Suprapubic skin (tissue), 3 donors: ENCODE results near the gene GAD2.

Experiments
- CTCF ChIP-seq, 2 donors: fragments of 200-600 bp in 1 of 2; fragments of 450-650 bp in 1 of 2; sonication (generic) in 1 of 2; IDR thresholded peaks; one replicate each; pipeline ENCODE4 v1.5.1; 2016 to 2019; ENCODE audit warnings: antibody characterized with exemption in 2 of 2, mild to moderate bottlenecking in 1 of 2, moderate library complexity in 1 of 2
- POLR2A ChIP-seq, 2 donors: fragments of 450-650 bp; IDR thresholded peaks; one replicate each; pipeline ENCODE4 v1.6.1; 2017; ENCODE audit warnings: antibody characterized with exemption in 2 of 2, mild to moderate bottlenecking in 2 of 2, moderate library complexity in 2 of 2

DNA sequence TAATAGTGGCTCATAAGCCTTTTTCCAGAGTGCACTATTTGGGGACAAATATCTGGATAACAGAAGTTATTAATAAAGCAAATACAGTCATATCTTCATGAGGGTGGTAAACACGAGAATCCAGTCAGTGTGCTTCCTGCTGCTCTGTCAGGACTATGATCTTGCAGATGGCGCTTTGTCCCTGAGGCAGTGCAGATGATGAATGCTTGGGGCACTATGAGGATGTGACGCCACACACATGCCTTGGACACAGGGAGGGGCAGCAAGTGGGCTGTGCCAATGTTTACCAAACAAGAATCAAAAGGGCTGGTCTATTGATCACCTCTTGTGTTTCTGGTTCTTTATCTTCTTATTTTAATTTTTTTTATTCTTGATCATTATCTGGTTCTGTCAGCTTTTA is 79.8 kb downstream of the GAD2 start:
- no peak for TF ChIP-seq CTCF (IDR thresholded peaks at IDR 0.05)
- no peak for TF ChIP-seq POLR2A (IDR thresholded peaks at IDR 0.05)
